CD14-positive monocyte (primary cell): ENCODE results near the gene SUOX. TPM values are rescaled to one million over a fixed set of nuclear protein-coding genes. Genes with fewer than 3 reads are reported as not detected.

Experiments
- DNase-seq, 3 donors: peaks; one replicate each; pipeline ENCODE4 v3.0.0-alpha.2; 2011 to 2022
- H2AFZ ChIP-seq: 2 replicates; pipeline ENCODE4 v1.6.0; 2012; ENCODE audit warnings: mild to moderate bottlenecking, low read depth, low read length, inconsistent platforms; ENCODE audit not compliant: insufficient read depth, poor library complexity, severe bottlenecking
- H3K27ac ChIP-seq, 2 donors: 1 replicate in 1 of 2; 2 replicates in 1 of 2; pipeline ENCODE4 v1.5.1; 2012 to 2013; ENCODE audit warnings: low read length in 2 of 2, control low read depth in 1 of 2, inconsistent platforms in 1 of 2, low read depth in 1 of 2, mild to moderate bottlenecking in 1 of 2
- H3K27me3 ChIP-seq, 2 donors: one replicate each; pipeline versions ENCODE4 v1.6.0 to v1.6.1; 2011 to 2013; ENCODE audit warnings: low read length in 2 of 2; ENCODE audit not compliant: control insufficient read depth in 2 of 2, insufficient read depth in 2 of 2
- H3K36me3 ChIP-seq, 2 donors: replicated peaks in 1 of 2; 1 replicate in 1 of 2; 2 replicates in 1 of 2; pipeline versions ENCODE4 v1.5.1 to v1.6.1; 2012 to 2013; ENCODE audit warnings: low read length in 2 of 2, control low read depth in 1 of 2, inconsistent platforms in 1 of 2, mild to moderate bottlenecking in 1 of 2; ENCODE audit not compliant: insufficient read depth in 2 of 2, control insufficient read depth in 1 of 2
- H3K4me1 ChIP-seq, 2 donors: 1 replicate in 1 of 2; 2 replicates in 1 of 2; pipeline versions ENCODE4 v1.5.1 to v1.6.1; 2012 to 2013; ENCODE audit warnings: low read length in 2 of 2, control low read depth in 1 of 2, inconsistent platforms in 1 of 2, mild to moderate bottlenecking in 1 of 2, moderate library complexity in 1 of 2; ENCODE audit not compliant: insufficient read depth in 2 of 2, control insufficient read depth in 1 of 2
- H3K4me2 ChIP-seq: replicated peaks from 2 replicates; pipeline ENCODE3; 2012; ENCODE audit warnings: low read length, moderate library complexity, mild to moderate bottlenecking; ENCODE audit not compliant: poor library complexity, severe bottlenecking; ENCODE audit errors: extremely low read depth
- H3K4me3 ChIP-seq, 3 experiments: fragments of 200-600 bp in 1 of 3; sonication (generic) in 1 of 3; replicated peaks in 1 of 3; 1 replicate in 2 of 3; 2 replicates in 1 of 3; pipeline ENCODE4 v1.5.1; 2011 to 2013; ENCODE audit warnings: low read length in 3 of 3, mild to moderate bottlenecking in 3 of 3, control low read depth in 2 of 3, low read depth in 2 of 3, inconsistent platforms in 1 of 3, moderate library complexity in 1 of 3
- H3K79me2 ChIP-seq: 2 replicates; pipeline ENCODE4 v1.6.0; 2012; ENCODE audit warnings: mild to moderate bottlenecking, control low read depth, inconsistent platforms, low read length, moderate library complexity; ENCODE audit not compliant: insufficient read depth
- H3K9ac ChIP-seq: 2 replicates; pipeline ENCODE4 v1.6.0; 2017; ENCODE audit warnings: low read length, mild to moderate bottlenecking; ENCODE audit not compliant: insufficient read depth, poor library complexity, severe bottlenecking
- H3K9me3 ChIP-seq, 2 donors: replicated peaks in 1 of 2; 1 replicate in 1 of 2; 2 replicates in 1 of 2; pipeline versions ENCODE4 v1.5.1 to v1.6.1; 2012 to 2013; ENCODE audit warnings: low read length in 2 of 2, control low read depth in 1 of 2; ENCODE audit not compliant: control insufficient read depth in 1 of 2, insufficient read depth in 1 of 2
- H4K20me1 ChIP-seq: 2 replicates; pipeline ENCODE4 v1.6.0; 2012; ENCODE audit warnings: mild to moderate bottlenecking, low read length, control low read depth, moderate library complexity; ENCODE audit not compliant: insufficient read depth
- H3K27ac Mint-ChIP-seq, 7 donors: one replicate each; pipeline ENCODE4 v1.8.0; 2020; ENCODE audit warnings: mild to moderate bottlenecking in 7 of 7, mixed read lengths in 7 of 7, moderate library complexity in 6 of 7, inconsistent platforms in 2 of 7
- H3K27me3 Mint-ChIP-seq, 3 donors: one replicate each; pipeline ENCODE4 v1.8.0; 2021 to 2022; ENCODE audit warnings: low read depth in 3 of 3, mild to moderate bottlenecking in 3 of 3, mixed read lengths in 3 of 3, moderate library complexity in 3 of 3, inconsistent platforms in 1 of 3
- H3K36me3 Mint-ChIP-seq, 2 donors: one replicate each; pipeline ENCODE4 v1.8.0; 2020; ENCODE audit warnings: mixed read lengths in 2 of 2, inconsistent platforms in 1 of 2, mild to moderate bottlenecking in 1 of 2
- H3K4me1 Mint-ChIP-seq: one replicate; pipeline ENCODE4 v1.8.0; 2020; ENCODE audit warnings: mild to moderate bottlenecking, mixed read lengths
- H3K4me3 Mint-ChIP-seq, 2 donors: one replicate each; pipeline ENCODE4 v1.8.0; 2020; ENCODE audit warnings: mild to moderate bottlenecking in 2 of 2, mixed read lengths in 2 of 2, moderate library complexity in 1 of 2
- H3K9me3 Mint-ChIP-seq, 7 donors: one replicate each; pipeline ENCODE4 v1.8.0; 2020 to 2022; ENCODE audit warnings: mixed read lengths in 7 of 7, mild to moderate bottlenecking in 6 of 7, moderate library complexity in 6 of 7, inconsistent platforms in 2 of 7
- CTCF ChIP-seq: fragments of 200-600 bp; IDR thresholded peaks from one replicate; pipeline ENCODE4 v1.8.0; 2022; ENCODE audit warnings: antibody characterized with exemption, mild to moderate bottlenecking
- WGBS: methylation state at CpG from one replicate; pipeline ENCODE4 v1.1.5; 2013; ENCODE audit warnings: missing lambda C conversion rate; ENCODE audit not compliant: insufficient coverage; 5-methylcytosine and 5-hydroxymethylcytosine counted together
- intact Hi-C, 2 donors: fragments of 100-400 bp; cut with micrococcal nuclease; formaldehyde crosslinking; loops; one replicate each; pipeline versions ENCODE4 v1.15.0 to v1.15.1; 2023
- polyA minus RNA-seq: library from RNA; depleted of rRNA, polyadenylated mRNA; stranded (reverse); fragments of >200 nt; gene quantifications from 2 replicates; pipeline ENCODE4 v1.2.3, GENCODE V29; 2012
- polyA plus RNA-seq, 3 donors: library from polyadenylated mRNA; depleted of rRNA in 1 of 3; unstranded in 2 of 3; stranded (reverse) in 1 of 3; fragments of 300-500 nt in 2 of 3; fragments of >200 nt in 1 of 3; fragmentation: Illumina TruSeq in 2 of 3; gene quantifications; 1 replicate in 2 of 3; 2 replicates in 1 of 3; pipeline ENCODE4 v1.2.3, GENCODE V29; 2012 to 2021
- total RNA-seq, 12 experiments: library from RNA in 1 of 12; stranded (reverse) in 1 of 12; fragments of 120-200 nt in 1 of 12; gene quantifications; one replicate each; pipeline ENCODE4 v1.2.4 and lab custom pipeline; 2013 to 2026; ENCODE audit warnings: mixed read lengths in 6 of 12, inconsistent platforms in 1 of 12

The SUOX gene
- total RNA-seq (2013), result 22.7 TPM
- polyA plus RNA-seq (10 to 100 TPM in 2 of 3 donors, 1 to 10 TPM in 1; 9.7 to 17.1 (median 14.4) TPM), polyA minus RNA-seq (15.4 and 25.8 TPM in 2 replicates), total RNA-seq (lab: John Stamatoyannopoulos, UW) (0.64 to 7.6 (median 3.8) reads per million in 11 experiments)

DNA sequence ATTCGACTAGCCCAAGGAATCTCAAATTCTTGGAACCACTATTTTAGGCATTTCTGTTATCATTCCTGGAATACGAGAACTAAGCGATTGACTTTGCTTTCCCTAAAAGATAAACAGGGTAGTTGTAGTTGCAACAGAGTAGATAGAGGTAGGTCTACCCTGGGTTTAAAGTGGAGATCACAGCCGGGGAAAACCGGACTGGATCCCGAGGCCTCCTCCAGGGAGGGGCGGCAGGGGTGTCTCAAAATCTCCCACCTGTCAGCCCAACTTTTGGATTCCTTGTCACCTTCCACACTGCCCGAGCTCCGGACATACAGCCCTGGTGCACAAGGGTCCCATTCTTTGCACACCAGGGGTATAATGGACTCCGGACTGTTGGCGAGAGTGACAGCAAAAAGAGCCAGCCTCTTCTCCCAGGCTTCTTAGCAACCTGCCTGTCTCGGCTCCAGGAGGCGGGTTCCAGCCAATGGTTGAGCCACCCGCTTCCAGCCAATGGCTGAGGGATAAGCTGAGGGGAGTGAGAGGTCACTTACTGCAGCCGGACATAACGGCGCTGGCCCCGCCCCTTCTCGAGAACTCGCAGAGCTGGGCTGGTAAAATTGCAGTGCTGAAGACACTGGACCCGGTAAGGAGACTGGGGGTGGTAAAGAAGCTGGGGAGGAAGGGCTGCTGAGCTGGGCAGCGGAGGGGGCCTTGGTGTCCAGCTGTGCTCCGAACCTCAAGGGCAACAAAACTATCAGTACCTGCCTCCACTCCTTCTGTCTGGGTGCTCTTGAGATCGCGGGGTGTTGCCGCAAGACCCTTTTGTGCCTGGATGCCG is at the start of gene SUOX:
TSS of gene SUOX (plus strand) at position 562 of the 820 bp plus-strand sequence. CDS start 4,946 bp downstream, outside the sequence.
- H3K4me1 ChIP-seq, result peaks cover 14 to 19% of the 10 kb centered on the region in 2 donors
- H3K9me3 Mint-ChIP-seq, result no peaks in the 10 kb centered on the region
- TF ChIP-seq CTCF, result no peak
- peak within 1 kb of the TSS; percentile 88 to 97 (median 91) for H3K27ac Mint-ChIP-seq
- under 1% methylated on average over 19 of the region's 27 CpGs for WGBS
- peak within 1 kb of the TSS; percentile 97 for H3K4me2 ChIP-seq
- no peaks in the 10 kb centered on the region for H3K9me3 ChIP-seq
- H3K27ac ChIP-seq, result peak within 1 kb of the TSS; percentile 50 to 84
- peak within 1 kb of the TSS; percentile 51 to 98 (median 90) for H3K4me3 ChIP-seq
- peaks cover 41 to 55% of the 10 kb centered on the region in 2 donors for H3K36me3 Mint-ChIP-seq
- H3K4me1 Mint-ChIP-seq, result peaks cover 25% of the 10 kb centered on the region
- H3K4me3 Mint-ChIP-seq, result peak within 1 kb of the TSS; percentile 88 to 98
- H3K9ac ChIP-seq, result peak within 1 kb of the TSS; percentile 69
- no peaks in the 10 kb centered on the region for H3K27me3 ChIP-seq
- peaks cover 6% of the 10 kb centered on the region for H3K79me2 ChIP-seq
- intact Hi-C loops, result loop anchor here (2.0 to 10.0 kb wide), 4 partner anchors 32 to 108 kb away; partner anchors contain the start of genes RPS26 (in 2 of the 2) and PA2G4 (in 1 of the 2)
- H2AFZ ChIP-seq, result peak within 1 kb of the TSS; percentile 98
- DNase-seq, result peak; percentile 90 to 94 (median 90)
- peaks cover 28 to 38% of the 10 kb centered on the region in 2 donors for H3K36me3 ChIP-seq
- no peaks in the 10 kb centered on the region for H3K27me3 Mint-ChIP-seq
- no peaks in the 10 kb centered on the region for H4K20me1 ChIP-seq

- intact Hi-C loops, result no loop called here
These were observed 41.7 kb upstream of the SUOX start for GRCh38 chr12:55955344-55955743.

More at GRCh38 chr12:55955344-55955743, 41.7 kb upstream of the SUOX start:
- H3K27ac ChIP-seq, result no peak overlapping the region
- Mint-ChIP-seq H3K36me3 (peaks cover 37 to 42% of the 10 kb centered on the region in 2 donors), H3K9me3 (no peaks in the 10 kb centered on the region), H3K27me3 (peaks cover 0 to 7% (median 1%) of the 10 kb centered on the region in 3 donors), H3K4me1 (peaks cover 2% of the 10 kb centered on the region), H3K27ac (peak overlapping the region in 4 of 7 donors; percentile 43 to 70 (median 56)), H3K4me3 (no peak overlapping the region)
- no peak overlapping the region for H3K4me3 ChIP-seq
- H3K9ac ChIP-seq, result no peak overlapping the region
- H4K20me1 ChIP-seq, result no peaks in the 10 kb centered on the region
- H3K9me3 ChIP-seq, result no peaks in the 10 kb centered on the region
- H2AFZ ChIP-seq, result no peak overlapping the region
- DNase-seq, result no peak
- no peak for TF ChIP-seq CTCF
- no peaks in the 10 kb centered on the region for H3K4me1 ChIP-seq
- no peak overlapping the region for H3K4me2 ChIP-seq
- peaks cover 35 to 38% of the 10 kb centered on the region in 2 donors for H3K36me3 ChIP-seq
- 93% methylated on average over 3 of the region's 4 CpGs for WGBS
- H3K27me3 ChIP-seq, result no peaks in the 10 kb centered on the region
- no peaks in the 10 kb centered on the region for H3K79me2 ChIP-seq
